Ammon's horn (tissue), 1 donor: ENCODE data around the gene TARM1.

Experiments
- DNase-seq: peaks from one replicate; pipeline ENCODE4 v3.0.0-alpha.2; 2016; ENCODE audit warnings: low spot score

Gene TARM1

GRCh38 chr19:54030895-54031586 lies 50.1 kb downstream of the TARM1 start:
- no peak for DNase-seq

DNA sequence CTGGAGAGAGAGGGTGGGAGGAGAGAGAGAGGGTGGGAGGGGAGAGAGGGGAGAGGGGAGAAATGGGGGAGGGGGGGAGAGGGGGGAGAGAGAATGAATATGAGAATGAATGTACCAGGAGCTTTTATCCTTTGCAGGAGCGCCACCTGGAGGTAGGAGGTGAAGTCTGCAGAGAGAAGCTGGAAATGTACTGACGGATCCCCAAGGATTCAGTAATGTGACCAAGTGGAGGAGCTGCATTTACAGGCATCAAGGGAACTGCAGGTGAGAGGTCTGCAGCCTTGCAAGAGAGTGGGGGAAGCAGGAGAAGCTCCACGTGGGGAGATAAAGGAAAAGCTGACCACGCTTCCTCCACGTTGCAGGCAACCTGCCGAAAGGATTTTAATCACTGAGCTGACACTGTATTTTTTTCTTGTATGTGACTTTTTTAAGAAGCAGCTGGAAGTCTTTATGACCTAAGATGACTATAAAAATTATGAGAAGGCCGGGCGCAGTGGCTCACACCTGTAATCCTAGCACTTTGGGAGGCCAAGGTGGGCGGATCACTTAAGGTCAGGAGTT lies 51.2 kb downstream of the TARM1 start:
- peak; percentile 73 for DNase-seq

- no peak for DNase-seq
Measured at GRCh38 chr19:54029301-54029700, 51.9 kb downstream of the TARM1 start.

- DNase-seq = no peak
Measured at GRCh38 chr19:54026656-54027055, 54.5 kb downstream of the TARM1 start.

DNA sequence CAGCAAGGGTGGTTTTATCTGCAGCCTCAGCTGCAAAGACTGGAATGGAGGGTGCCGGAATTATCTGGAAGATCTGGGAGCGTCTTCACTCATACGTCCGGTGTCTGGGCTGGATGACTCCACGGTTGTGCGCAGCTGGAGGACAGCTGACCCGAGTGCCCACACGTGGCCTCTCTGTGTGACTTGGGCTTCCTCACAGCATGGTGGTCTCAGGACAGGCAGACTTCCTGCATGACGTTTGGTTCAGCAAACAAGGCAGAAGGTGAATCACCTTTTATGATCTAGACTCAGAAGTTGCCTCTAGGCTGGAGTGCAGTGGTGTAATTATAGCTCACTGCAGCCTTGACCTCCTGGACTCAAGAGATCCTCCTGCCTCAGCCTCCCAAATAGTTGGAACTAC lies 56.5 kb downstream of the TARM1 start:
- no peak for DNase-seq

DNA sequence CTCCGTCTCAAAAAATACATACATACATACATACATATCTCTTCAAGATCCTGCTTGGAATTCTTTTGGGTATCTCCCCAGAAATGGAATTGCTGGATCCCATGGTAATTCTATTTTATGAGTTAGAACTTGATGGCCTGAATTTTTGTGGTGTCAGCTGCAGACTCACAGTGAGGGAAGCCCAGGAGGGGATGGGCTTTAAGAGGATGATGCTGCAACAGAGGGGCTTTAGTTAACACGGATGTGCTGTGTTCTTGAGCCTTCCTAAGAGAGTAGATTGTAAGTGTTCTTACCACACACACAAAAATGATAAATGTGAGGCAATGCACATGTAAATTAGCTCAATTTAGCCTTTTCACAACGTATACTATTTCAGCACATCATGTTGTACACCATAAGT lies 58.0 kb downstream of the TARM1 start:
- DNase-seq = no peak

DNA sequence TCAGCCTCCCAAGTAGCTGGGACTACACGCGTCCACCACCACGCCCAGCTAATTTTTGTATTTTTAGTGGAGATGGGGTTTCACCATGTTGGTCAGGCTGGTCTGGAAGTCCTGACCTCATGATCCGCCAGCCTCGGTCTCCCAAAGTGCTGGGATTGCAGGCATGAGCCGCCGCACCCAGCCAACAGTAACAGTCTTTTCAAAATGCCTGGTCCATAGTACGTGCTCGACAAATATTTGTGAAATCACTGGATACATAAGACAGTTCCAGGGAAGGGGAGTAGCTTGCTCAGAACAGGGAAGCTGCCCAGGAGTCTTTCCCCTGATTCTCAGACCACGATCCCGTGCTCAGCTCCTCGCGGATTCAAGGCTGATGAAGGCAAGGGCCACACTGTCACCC lies 59.2 kb downstream of the TARM1 start:
- no peak for DNase-seq

GRCh38 chr19:54021363-54021762 lies 59.8 kb downstream of the TARM1 start:
- DNase-seq = no peak
